HG03064 (cell line): ENCODE results near the gene MYO16.
"Not testable (repeated sequence)": the region's sequence is repeated elsewhere in the genome, so short reads cannot be mapped to it uniquely, and the experiment has no call there.

Experiments
- ATAC-seq: cut with Tn5 transposase; IDR thresholded peaks from one replicate; pipeline ENCODE4 v1.9.1; 2021; ENCODE audit warnings: low read depth; ENCODE audit not compliant: unreplicated experiment

The MYO16 gene

GRCh38 chr13:108963276-108963810, 333.9 kb downstream of the MYO16 start:
- no peak for ATAC-seq

GRCh38 chr13:108963846-108964600, 334.6 kb downstream of the MYO16 start:
- ATAC-seq = no peak

GRCh38 chr13:108964606-108965005, 335.2 kb downstream of the MYO16 start:
- no peak for ATAC-seq

- no peak for ATAC-seq
Measured at GRCh38 chr13:108967371-108967770, 338.0 kb downstream of the MYO16 start.

- ATAC-seq = no peak
Measured at GRCh38 chr13:108968566-108968965, 339.2 kb downstream of the MYO16 start.

- ATAC-seq = no peak
Measured at GRCh38 chr13:108974686-108975085, 345.3 kb downstream of the MYO16 start.

- ATAC-seq = no peak
Measured at GRCh38 chr13:108980237-108980636, 350.8 kb downstream of the MYO16 start.

- no peak for ATAC-seq
Measured at GRCh38 chr13:108981407-108981806, 352.0 kb downstream of the MYO16 start.

- no peak for ATAC-seq
Measured at GRCh38 chr13:108983273-108983672, 353.9 kb downstream of the MYO16 start.

- no peak for ATAC-seq
Measured at GRCh38 chr13:108984251-108984920, 355.0 kb downstream of the MYO16 start.

GRCh38 chr13:108985166-108985565, 355.8 kb downstream of the MYO16 start:
- no peak for ATAC-seq

- no peak for ATAC-seq
Measured at GRCh38 chr13:108987517-108987916, 358.1 kb downstream of the MYO16 start.

- ATAC-seq = no peak
Measured at GRCh38 chr13:108987944-108988343, 358.5 kb downstream of the MYO16 start.

- ATAC-seq = not testable (repeated sequence)
Measured at GRCh38 chr13:108991416-108991815, 362.0 kb downstream of the MYO16 start.

- no peak for ATAC-seq
Measured at GRCh38 chr13:108993346-108993745, 363.9 kb downstream of the MYO16 start.

GRCh38 chr13:108996430-108996829, 367.0 kb downstream of the MYO16 start:
- ATAC-seq = no peak

GRCh38 chr13:109000207-109000606, 370.8 kb downstream of the MYO16 start:
- ATAC-seq = no peak

- no peak for ATAC-seq
Measured at GRCh38 chr13:109002934-109003333, 373.5 kb downstream of the MYO16 start.

GRCh38 chr13:109007946-109008345, 378.5 kb downstream of the MYO16 start:
- ATAC-seq = no peak

- no peak for ATAC-seq
Measured at GRCh38 chr13:109009756-109010155, 380.3 kb downstream of the MYO16 start.

- no peak for ATAC-seq
Measured at GRCh38 chr13:109010912-109011311, 381.5 kb downstream of the MYO16 start.

- no peak for ATAC-seq
Measured at GRCh38 chr13:109012115-109012514, 382.7 kb downstream of the MYO16 start.
